ENCODE measurements around the gene SLC27A3.
A peak's percentile ranks its signal among the peaks of the same experiment; 100 is the strongest.

The SLC27A3 gene

GRCh38 chr1:153794624-153795329 lies 19.6 kb downstream of the SLC27A3 start:
- ChIA-PET CTCF (interaction anchor here (0.6 kb wide), 1 partner anchor 22 kb away, joined by 3 read pairs; no protein-coding TSS in a partner anchor), POLR2A (no interaction called here)
- H3K27me3 ChIP-seq (replicated peaks in 2 of 5; ENCODE audit: control insufficient read depth in 4 of 5, insufficient read depth in 5 of 5, low read length in 4 of 5): no peaks in the 10 kb centered on the region
- H3K9me3 ChIP-seq (ENCODE audit: control extremely low read depth in 1 of 5, control insufficient read depth in 4 of 5, insufficient read depth in 2 of 5, low read depth in 1 of 5, low read length in 4 of 5): no peaks in the 10 kb centered on the region
- peaks cover 5 to 45% (median 19%) of the 10 kb centered on the region in 4 experiments for H3K4me1 ChIP-seq (ENCODE audit: control extremely low read depth in 1 of 4, control insufficient read depth in 4 of 4, insufficient read depth in 4 of 4, low read length in 3 of 4)
- 94% methylated on average over 13 of the region's 14 CpGs for WGBS (ENCODE audit: insufficient coverage)
- H3K36me3 ChIP-seq (ENCODE audit: control insufficient read depth in 4 of 4, insufficient read depth in 4 of 4, low read length in 3 of 4): peaks cover 0 to 3% (median under 1%) of the 10 kb centered on the region in 4 experiments
- H3K4me3 ChIP-seq (ENCODE audit: control insufficient read depth in 1 of 7, extremely low read depth in 1 of 7, insufficient read depth in 4 of 7, low read depth in 2 of 7, low read length in 6 of 7): no peak overlapping the region
- DNase-seq: no peak
- H3K27ac ChIP-seq (ENCODE audit: insufficient read depth in 1 of 2, low read depth in 1 of 2, low read length in 2 of 2, poor library complexity in 1 of 2, severe bottlenecking in 2 of 2): no peak overlapping the region

GRCh38 chr1:153795330-153795837 lies 20.2 kb downstream of the SLC27A3 start:
- WGBS (ENCODE audit: insufficient coverage): 98% methylated on average over 13 of the region's 18 CpGs
- Histone ChIP-seq H3K9me3 (ENCODE audit: control extremely low read depth in 1 of 5, control insufficient read depth in 4 of 5, insufficient read depth in 2 of 5, low read depth in 1 of 5, low read length in 4 of 5) (no peaks in the 10 kb centered on the region), H3K4me1 (ENCODE audit: control extremely low read depth in 1 of 4, control insufficient read depth in 4 of 4, insufficient read depth in 4 of 4, low read length in 3 of 4) (peaks cover 4 to 39% (median 13%) of the 10 kb centered on the region in 4 experiments), H3K4me3 (ENCODE audit: control insufficient read depth in 1 of 7, extremely low read depth in 1 of 7, insufficient read depth in 4 of 7, low read depth in 2 of 7, low read length in 6 of 7) (no peak overlapping the region), H3K27ac (ENCODE audit: insufficient read depth in 1 of 2, low read depth in 1 of 2, low read length in 2 of 2, poor library complexity in 1 of 2, severe bottlenecking in 2 of 2) (no peak overlapping the region), H3K36me3 (ENCODE audit: control insufficient read depth in 4 of 4, insufficient read depth in 4 of 4, low read length in 3 of 4) (peaks cover 0 to 5% (median 1%) of the 10 kb centered on the region in 4 experiments), H3K27me3 (replicated peaks in 2 of 5; ENCODE audit: control insufficient read depth in 4 of 5, insufficient read depth in 5 of 5, low read length in 4 of 5) (no peaks in the 10 kb centered on the region)
- POLR2A ChIA-PET: no interaction called here
- no peak for DNase-seq
- CTCF ChIA-PET: interaction anchor here (2.0 kb wide), 1 partner anchor 150 kb away, joined by 7 read pairs; the partner anchor contains the start of gene DENND4B

- ChIA-PET CTCF (interaction anchor here (0.7 to 3.9 kb wide), 12 partner anchors 10 to 477 kb away, joined by 3 to 43 read pairs (median 5); partner anchors contain the start of genes DENND4B, GATAD2B, JTB and RAB13), POLR2A (interaction anchor here (1.1 kb wide), 1 partner anchor 194 kb away, joined by 3 read pairs; the partner anchor contains the start of gene RPS27)
- Histone ChIP-seq H3K9me3 (ENCODE audit: control extremely low read depth in 1 of 5, control insufficient read depth in 4 of 5, insufficient read depth in 2 of 5, low read depth in 1 of 5, low read length in 4 of 5) (no peaks in the 10 kb centered on the region), H3K36me3 (ENCODE audit: control insufficient read depth in 4 of 4, insufficient read depth in 4 of 4, low read length in 3 of 4) (peaks cover 0 to 5% (median 1%) of the 10 kb centered on the region in 4 experiments), H3K4me3 (ENCODE audit: control insufficient read depth in 1 of 7, extremely low read depth in 1 of 7, insufficient read depth in 4 of 7, low read depth in 2 of 7, low read length in 6 of 7) (no peak overlapping the region), H3K4me1 (ENCODE audit: control extremely low read depth in 1 of 4, control insufficient read depth in 4 of 4, insufficient read depth in 4 of 4, low read length in 3 of 4) (peaks cover 0 to 34% (median 9%) of the 10 kb centered on the region in 4 experiments), H3K27ac (ENCODE audit: insufficient read depth in 1 of 2, low read depth in 1 of 2, low read length in 2 of 2, poor library complexity in 1 of 2, severe bottlenecking in 2 of 2) (no peak overlapping the region), H3K27me3 (replicated peaks in 2 of 5; ENCODE audit: control insufficient read depth in 4 of 5, insufficient read depth in 5 of 5, low read length in 4 of 5) (no peaks in the 10 kb centered on the region)
- WGBS (ENCODE audit: insufficient coverage): 81% methylated on average over 6 of the region's 9 CpGs
- DNase-seq: no peak
Measured at GRCh38 chr1:153795934-153796785, 21.0 kb downstream of the SLC27A3 start.

- H3K27me3 ChIP-seq (replicated peaks in 2 of 5; ENCODE audit: control insufficient read depth in 4 of 5, insufficient read depth in 5 of 5, low read length in 4 of 5): no peaks in the 10 kb centered on the region
- ChIA-PET POLR2A (interaction anchor here (1.1 kb wide), 1 partner anchor 193 kb away, joined by 3 read pairs; the partner anchor contains the start of gene RPS27), CTCF (interaction anchor here (0.7 to 3.9 kb wide), 13 partner anchors 9 to 476 kb away, joined by 3 to 43 read pairs (median 4); partner anchors contain the start of genes DENND4B, GATAD2B, JTB and RAB13)
- peaks cover 0 to 9% (median 5%) of the 10 kb centered on the region in 4 experiments for H3K36me3 ChIP-seq (ENCODE audit: control insufficient read depth in 4 of 4, insufficient read depth in 4 of 4, low read length in 3 of 4)
- no peaks in the 10 kb centered on the region for H3K9me3 ChIP-seq (ENCODE audit: control extremely low read depth in 1 of 5, control insufficient read depth in 4 of 5, insufficient read depth in 2 of 5, low read depth in 1 of 5, low read length in 4 of 5)
- 76% methylated on average over 20 of the region's 26 CpGs for WGBS (ENCODE audit: insufficient coverage)
- no peak overlapping the region for H3K4me3 ChIP-seq (ENCODE audit: control insufficient read depth in 1 of 7, extremely low read depth in 1 of 7, insufficient read depth in 4 of 7, low read depth in 2 of 7, low read length in 6 of 7)
- DNase-seq: peak; percentile 70 to 87 (median 82)
- peaks cover 0 to 26% (median 1%) of the 10 kb centered on the region in 4 experiments for H3K4me1 ChIP-seq (ENCODE audit: control extremely low read depth in 1 of 4, control insufficient read depth in 4 of 4, insufficient read depth in 4 of 4, low read length in 3 of 4)
- no peak overlapping the region for H3K27ac ChIP-seq (ENCODE audit: insufficient read depth in 1 of 2, low read depth in 1 of 2, low read length in 2 of 2, poor library complexity in 1 of 2, severe bottlenecking in 2 of 2)
Measured at GRCh38 chr1:153796786-153797659, 21.8 kb downstream of the SLC27A3 start.

GRCh38 chr1:153798468-153798780 lies 23.2 kb downstream of the SLC27A3 start:
- POLR2A ChIA-PET: interaction anchor here (0.7 kb wide), 1 partner anchor 192 kb away, joined by 3 read pairs; the partner anchor contains the start of gene RPS27
- Histone ChIP-seq H3K27me3 (replicated peaks in 2 of 5; ENCODE audit: control insufficient read depth in 4 of 5, insufficient read depth in 5 of 5, low read length in 4 of 5) (no peaks in the 10 kb centered on the region), H3K9me3 (ENCODE audit: control extremely low read depth in 1 of 5, control insufficient read depth in 4 of 5, insufficient read depth in 2 of 5, low read depth in 1 of 5, low read length in 4 of 5) (no peaks in the 10 kb centered on the region), H3K27ac (ENCODE audit: insufficient read depth in 1 of 2, low read depth in 1 of 2, low read length in 2 of 2, poor library complexity in 1 of 2, severe bottlenecking in 2 of 2) (no peak overlapping the region), H3K4me1 (ENCODE audit: control extremely low read depth in 1 of 4, control insufficient read depth in 4 of 4, insufficient read depth in 4 of 4, low read length in 3 of 4) (peaks cover 0 to 24% (median 6%) of the 10 kb centered on the region in 4 experiments), H3K36me3 (ENCODE audit: control insufficient read depth in 4 of 4, insufficient read depth in 4 of 4, low read length in 3 of 4) (peaks cover 0 to 15% (median 6%) of the 10 kb centered on the region in 4 experiments), H3K4me3 (ENCODE audit: control insufficient read depth in 1 of 7, extremely low read depth in 1 of 7, insufficient read depth in 4 of 7, low read depth in 2 of 7, low read length in 6 of 7) (no peak overlapping the region)
- no peak for DNase-seq
- CTCF ChIA-PET: interaction anchor here (0.8 to 3.9 kb wide), 5 partner anchors 8 to 189 kb away, joined by 3 to 43 read pairs (median 11); partner anchors contain the start of genes GATAD2B and RAB13
- WGBS (ENCODE audit: insufficient coverage): 94% methylated on average over 3 of the region's 3 CpGs

GRCh38 chr1:153799016-153799415 lies 23.8 kb downstream of the SLC27A3 start:
- Histone ChIP-seq H3K9me3 (ENCODE audit: control extremely low read depth in 1 of 5, control insufficient read depth in 4 of 5, insufficient read depth in 2 of 5, low read depth in 1 of 5, low read length in 4 of 5) (no peaks in the 10 kb centered on the region), H3K27ac (ENCODE audit: insufficient read depth in 1 of 2, low read depth in 1 of 2, low read length in 2 of 2, poor library complexity in 1 of 2, severe bottlenecking in 2 of 2) (no peak overlapping the region), H3K4me1 (ENCODE audit: control extremely low read depth in 1 of 4, control insufficient read depth in 4 of 4, insufficient read depth in 4 of 4, low read length in 3 of 4) (peaks cover 0 to 29% (median 10%) of the 10 kb centered on the region in 4 experiments), H3K27me3 (replicated peaks in 2 of 5; ENCODE audit: control insufficient read depth in 4 of 5, insufficient read depth in 5 of 5, low read length in 4 of 5) (no peaks in the 10 kb centered on the region), H3K4me3 (ENCODE audit: control insufficient read depth in 1 of 7, extremely low read depth in 1 of 7, insufficient read depth in 4 of 7, low read depth in 2 of 7, low read length in 6 of 7) (no peak overlapping the region), H3K36me3 (ENCODE audit: control insufficient read depth in 4 of 4, insufficient read depth in 4 of 4, low read length in 3 of 4) (peaks cover 0 to 15% (median 6%) of the 10 kb centered on the region in 4 experiments)
- ChIA-PET CTCF (interaction anchor here (1.0 to 3.9 kb wide), 4 partner anchors 9 to 188 kb away, joined by 3 to 43 read pairs (median 12); partner anchors contain the start of genes GATAD2B and RAB13), POLR2A (no interaction called here)
- WGBS (ENCODE audit: insufficient coverage): 100% methylated on average over 2 of the region's 4 CpGs
- DNase-seq: no peak
